Thoracic aorta (tissue), 2 donors: Measurements from ENCODE around the gene RTN4RL2. TPM values are rescaled to one million over a fixed set of nuclear protein-coding genes. Genes with fewer than 3 reads are reported as not detected.

Source experiments
- ATAC-seq: fragments of 150-250 bp; one replicate; pipeline ENCODE4 v1.8.0; 2017; ENCODE audit warnings: low read depth; ENCODE audit not compliant: insufficient number of reproducible peaks, low FRiP score
- DNase-seq: peaks from one replicate; pipeline ENCODE4 v3.0.0-alpha.2; 2020; ENCODE audit warnings: low spot score
- H3K27ac ChIP-seq, 2 donors: fragments of 200-600 bp; sonication (generic); 1 replicate in 1 of 2; 2 replicates in 1 of 2; pipeline ENCODE4 v1.5.1; 2016; ENCODE audit warnings: mild to moderate bottlenecking in 2 of 2, moderate library complexity in 2 of 2
- H3K27me3 ChIP-seq: fragments of 200-600 bp; sonication (generic); replicated peaks from 2 replicates; pipeline ENCODE4 v1.6.0; 2016; ENCODE audit warnings: mild to moderate bottlenecking; ENCODE audit not compliant: insufficient read depth
- H3K36me3 ChIP-seq: fragments of 200-600 bp; sonication (generic); one replicate; pipeline ENCODE4 v1.5.1; 2016
- H3K4me1 ChIP-seq, 2 donors: fragments of 200-600 bp; sonication (generic); 1 replicate in 1 of 2; 2 replicates in 1 of 2; pipeline versions ENCODE4 v1.5.1 to v1.6.0; 2016; ENCODE audit warnings: low read depth in 2 of 2, mild to moderate bottlenecking in 1 of 2; ENCODE audit not compliant: control insufficient read depth in 1 of 2
- H3K4me3 ChIP-seq: fragments of 200-600 bp; sonication (generic); 2 replicates; pipeline ENCODE4 v1.5.1; 2016; ENCODE audit warnings: mild to moderate bottlenecking
- H3K9me3 ChIP-seq: fragments of 200-600 bp; sonication (generic); 2 replicates; pipeline ENCODE4 v1.5.1; 2016
- CTCF ChIP-seq: fragments of 200-600 bp; sonication (generic); IDR thresholded peaks from one replicate; pipeline ENCODE4 v1.5.1; 2019; ENCODE audit warnings: antibody characterized with exemption
- total RNA-seq, 2 donors: library from RNA; depleted of rRNA; stranded (reverse); fragments of >200 nt; gene quantifications; one replicate each; pipeline versions ENCODE4 v1.1.0 to v1.2.3, GENCODE V29; 2016

Gene RTN4RL2
- total RNA-seq, 2 donors from 2014 or later, result 0.35 TPM; not detected in 1

DNA sequence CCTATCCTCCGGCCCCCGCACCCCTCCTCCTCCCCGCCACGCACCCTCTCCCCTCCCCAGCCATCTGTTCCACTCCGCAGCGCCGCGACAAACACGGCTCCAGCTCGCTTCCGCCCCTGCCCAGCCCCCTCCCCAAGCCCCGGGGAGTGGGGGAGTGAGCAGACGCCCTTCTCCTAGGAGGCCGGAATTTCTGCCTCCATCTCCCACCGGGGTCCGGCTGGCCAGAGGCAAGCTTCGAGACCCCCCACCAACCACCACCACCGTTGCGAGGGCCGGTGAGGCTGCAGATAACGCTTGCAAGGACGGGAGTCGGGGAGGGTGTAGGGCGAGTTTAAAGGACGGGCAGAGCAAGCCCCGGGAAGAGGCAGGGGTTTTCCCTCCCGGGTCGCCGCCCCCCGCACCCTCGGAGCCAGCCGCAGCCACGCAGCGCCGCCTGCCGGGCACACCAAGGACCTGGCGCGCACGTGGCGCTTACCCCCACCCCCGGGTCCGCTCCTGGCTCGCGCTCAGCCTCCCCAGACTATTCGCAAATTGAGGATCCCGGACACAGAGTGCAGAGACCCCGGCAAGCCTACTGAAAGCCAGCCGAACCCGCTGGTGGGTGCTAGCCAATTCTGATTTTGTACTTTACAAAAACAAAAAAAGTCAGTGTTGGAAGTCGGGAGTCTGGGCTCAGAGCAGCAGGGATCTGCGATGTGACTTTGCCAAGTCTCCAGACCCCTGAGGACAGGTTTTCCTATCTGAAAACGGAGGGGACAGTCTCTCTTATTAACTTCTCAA, 22.6 kb downstream of the RTN4RL2 start:
- peak overlapping the region; percentile 45 for H3K4me3 ChIP-seq
- DNase-seq, result no peak
- no peaks in the 10 kb centered on the region for H3K9me3 ChIP-seq

GRCh38 chr11:57483562-57483918, 23.2 kb downstream of the RTN4RL2 start:
- no peak for DNase-seq
- Histone ChIP-seq H3K4me1 (peaks cover 6 to 11% of the 10 kb centered on the region in 2 donors), H3K27ac (no peak overlapping the region), H3K4me3 (no peak overlapping the region), H3K27me3 (peaks cover 6% of the 10 kb centered on the region), H3K9me3 (no peaks in the 10 kb centered on the region), H3K36me3 (peaks cover 20% of the 10 kb centered on the region)
- no peak for TF ChIP-seq CTCF
- ATAC-seq, result no peak

More for the DNA sequence above, 22.6 kb downstream of the RTN4RL2 start:
- Histone ChIP-seq H3K27me3 (peaks cover 6% of the 10 kb centered on the region), H3K36me3 (peaks cover 15% of the 10 kb centered on the region), H3K27ac (no peak overlapping the region), H3K4me1 (peaks cover 6 to 11% of the 10 kb centered on the region in 2 donors)
- no peak for ATAC-seq
- peak; percentile 37 for TF ChIP-seq CTCF

DNA sequence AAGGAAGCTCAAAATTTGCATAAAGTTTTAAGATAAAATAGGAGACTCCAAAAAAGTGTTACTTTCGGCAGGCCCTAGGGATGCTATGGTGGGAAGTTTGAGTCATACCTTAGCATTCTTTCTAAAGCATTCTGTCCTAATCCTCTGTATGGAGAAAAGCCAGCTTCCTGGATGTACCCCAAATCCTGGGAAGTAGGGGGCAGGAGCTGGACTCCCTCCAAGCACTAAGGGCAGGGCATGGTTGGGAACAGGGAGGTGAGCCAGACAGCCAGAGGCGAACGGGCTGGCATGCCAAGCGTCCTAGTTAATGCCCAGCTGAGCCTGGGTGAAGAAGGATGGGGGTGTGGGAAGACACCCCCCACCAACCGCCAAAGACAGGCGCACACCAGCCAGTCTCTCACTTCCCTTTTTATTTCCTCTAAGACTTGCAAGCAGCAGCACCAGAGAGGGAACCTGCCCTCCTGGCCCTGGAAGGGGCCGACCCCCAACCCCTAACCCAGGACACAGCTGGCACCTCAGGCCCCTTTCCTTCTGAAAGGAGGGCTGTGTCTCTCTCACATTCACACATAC, 23.9 kb downstream of the RTN4RL2 start:
- H3K27ac ChIP-seq, result no peak overlapping the region
- H3K27me3 ChIP-seq, result peaks cover 6% of the 10 kb centered on the region
- H3K9me3 ChIP-seq, result no peaks in the 10 kb centered on the region
- no peak for ATAC-seq
- DNase-seq, result no peak
- H3K4me1 ChIP-seq, result peaks cover 6 to 11% of the 10 kb centered on the region in 2 donors
- H3K4me3 ChIP-seq, result no peak overlapping the region
- TF ChIP-seq CTCF, result no peak
- peaks cover 20% of the 10 kb centered on the region for H3K36me3 ChIP-seq

GRCh38 chr11:57485217-57485990, 25.1 kb downstream of the RTN4RL2 start:
- no peak for ATAC-seq
- Histone ChIP-seq H3K27me3 (peaks cover 6% of the 10 kb centered on the region), H3K27ac (no peak overlapping the region), H3K4me1 (peaks cover 6 to 11% of the 10 kb centered on the region in 2 donors), H3K36me3 (peaks cover 23% of the 10 kb centered on the region), H3K9me3 (no peaks in the 10 kb centered on the region), H3K4me3 (no peak overlapping the region)
- TF ChIP-seq CTCF, result no peak
- no peak for DNase-seq
